Heart right ventricle (tissue), 16 donors: ENCODE measurements around the gene HERC3. TPM values are rescaled to one million over a fixed set of nuclear protein-coding genes. Genes with fewer than 3 reads are reported as not detected.

Experiments
- ATAC-seq, 8 donors: fragments of 200-7000 bp; cut with Tn5 transposase; one replicate each; pipeline ENCODE4 v1.9.1; 2020; ENCODE audit warnings: mild to moderate bottlenecking in 8 of 8, moderate library complexity in 8 of 8, moderate number of reproducible peaks in 1 of 8
- DNase-seq, 2 donors: peaks; one replicate each; pipeline ENCODE4 v3.0.0-alpha.2; 2020
- H3K27ac ChIP-seq, 10 donors: fragments of 200-600 bp; sonication (generic) in 2 of 10; one replicate each; pipeline versions ENCODE4 v1.5.0 to v1.8.0; 2020 to 2022; ENCODE audit warnings: mild to moderate bottlenecking in 3 of 10
- H3K27me3 ChIP-seq, 7 donors: fragments of 200-600 bp; one replicate each; pipeline ENCODE4 v1.8.0; 2021 to 2022; ENCODE audit warnings: mild to moderate bottlenecking in 2 of 7
- H3K36me3 ChIP-seq, 9 donors: fragments of 200-600 bp; sonication (generic) in 1 of 9; one replicate each; pipeline versions ENCODE4 v1.5.0 to v1.8.0; 2020 to 2022; ENCODE audit warnings: mild to moderate bottlenecking in 2 of 9
- H3K4me1 ChIP-seq, 9 donors: fragments of 200-600 bp; sonication (generic) in 1 of 9; one replicate each; pipeline versions ENCODE4 v1.5.0 to v1.8.0; 2020 to 2022; ENCODE audit warnings: mild to moderate bottlenecking in 4 of 9
- H3K4me3 ChIP-seq, 10 donors: fragments of 200-600 bp; sonication (generic) in 2 of 10; one replicate each; pipeline versions ENCODE4 v1.5.0 to v1.8.0; 2020 to 2022; ENCODE audit warnings: mild to moderate bottlenecking in 7 of 10, moderate library complexity in 2 of 10
- H3K9me3 ChIP-seq, 11 donors: fragments of 200-600 bp in 10 of 11; sonication (generic) in 2 of 11; one replicate each; pipeline versions ENCODE4 v1.5.0 to v1.8.0; 2013 to 2022; ENCODE audit warnings: mild to moderate bottlenecking in 2 of 11, control low read depth in 1 of 11, moderate library complexity in 1 of 11
- WGBS, 2 donors: extraction: QIAGEN DNeasy Blood & Tissue Kit; methylation state at CpG; one replicate each; pipeline ENCODE4 v1.1.7; 2013; ENCODE audit warnings: inconsistent platforms in 1 of 2; 5-methylcytosine and 5-hydroxymethylcytosine counted together
- intact Hi-C, 10 donors: fragments of 100-400 bp; cut with DNase I; formaldehyde crosslinking; loops; one replicate each; pipeline versions ENCODE4 v1.11.1 to v1.14.2; 2022
- polyA plus RNA-seq, 2 donors: library from polyadenylated mRNA; stranded (reverse); fragments of 200-250 nt; gene quantifications; one replicate each; pipeline ENCODE4 v1.2.3, GENCODE V29; 2013
- total RNA-seq, 10 donors: library from RNA; stranded (reverse); fragmentation: NEBNext Ultra II Directional in 3 of 10; extraction: Animal tissue kit (Norgen Biotek cat#: 25700) in 3 of 10; gene quantifications; one replicate each; pipeline versions ENCODE4 v1.2.1 to v1.2.4, GENCODE V29; 2021 to 2023
- TF ChIP-seq, protein P1 (sequence below), 9 donors: fragments of 200-600 bp; sonication (generic) in 2 of 9; IDR thresholded peaks; one replicate each; pipeline versions ENCODE4 v1.5.0 to v1.8.0; 2021 to 2022; ENCODE audit warnings: antibody characterized with exemption in 9 of 9, mild to moderate bottlenecking in 5 of 9, moderate library complexity in 1 of 9
- donor health status: Arrhythmogenic right ventricular cardiomyopathy.
- donor health status: ischemic (EF 13 %, LVEDD 7.1; RV severe dilation, severe dysfunction).
- donor health status: healthy with polysubstance abuse.
- donor health status: DM: no; HTN: yes; CAD: no.
- donor health status: DM: no; HTN: no; CAD: no.
- donor health status: ischemic (EF 25% LVEDD 6.9; RV normal size, moderate dysfunction).
- donor health status: ischemic (EF 25% LVEDD 5.7; RV mildly dilated, moderate dysfunction).
- donor health status: healthy.
- donor health status: DM: yes; HTN: yes; CAD: no.
- donor health status: Ischemic cardiomyopathy.
- donor health status: ischemic (EF 35%, LVEDD 5.7; RV mildly dilated, moderate dysfunction).
- donor health status: nonischemic (EF 11% LVEDD 7.7; RV severe dilation, severe dysfunction).
- donor health status: DM: yes; HTN: yes; CAD: no.
- donor health status: PGD.
- donor health status: ischemic (EF 29% LVEDD 5.4; RV normal size, mild dysfunction).
- donor health status: nonischemic (EF 23%, LVEDD 6.1; RV moderate dilation, normal function).

Gene HERC3
- total and polyA plus RNA-seq, 12 donors = 8.5 to 62.6 (median 46.5) TPM

- intact Hi-C loops = no loop called here
- WGBS, 2 donors = 89 to 93% methylated on average over 3 of the region's 3 CpGs
- Histone ChIP-seq H3K4me3 (no peak overlapping the region), H3K36me3 (peaks cover 0 to 80% (median 26%) of the 10 kb centered on the region in 9 donors), H3K4me1 (peaks cover 0 to 11% (median 6%) of the 10 kb centered on the region in 9 donors), H3K9me3 (no peaks in the 10 kb centered on the region), H3K27me3 (no peaks in the 10 kb centered on the region), H3K27ac (peak overlapping the region in 1 of 10 donors; percentile 43)
- no peak for DNase-seq
- peak in 6 of 8 donors; percentile 54 to 94 (median 72) for ATAC-seq
- TF ChIP-seq, protein P1, sequence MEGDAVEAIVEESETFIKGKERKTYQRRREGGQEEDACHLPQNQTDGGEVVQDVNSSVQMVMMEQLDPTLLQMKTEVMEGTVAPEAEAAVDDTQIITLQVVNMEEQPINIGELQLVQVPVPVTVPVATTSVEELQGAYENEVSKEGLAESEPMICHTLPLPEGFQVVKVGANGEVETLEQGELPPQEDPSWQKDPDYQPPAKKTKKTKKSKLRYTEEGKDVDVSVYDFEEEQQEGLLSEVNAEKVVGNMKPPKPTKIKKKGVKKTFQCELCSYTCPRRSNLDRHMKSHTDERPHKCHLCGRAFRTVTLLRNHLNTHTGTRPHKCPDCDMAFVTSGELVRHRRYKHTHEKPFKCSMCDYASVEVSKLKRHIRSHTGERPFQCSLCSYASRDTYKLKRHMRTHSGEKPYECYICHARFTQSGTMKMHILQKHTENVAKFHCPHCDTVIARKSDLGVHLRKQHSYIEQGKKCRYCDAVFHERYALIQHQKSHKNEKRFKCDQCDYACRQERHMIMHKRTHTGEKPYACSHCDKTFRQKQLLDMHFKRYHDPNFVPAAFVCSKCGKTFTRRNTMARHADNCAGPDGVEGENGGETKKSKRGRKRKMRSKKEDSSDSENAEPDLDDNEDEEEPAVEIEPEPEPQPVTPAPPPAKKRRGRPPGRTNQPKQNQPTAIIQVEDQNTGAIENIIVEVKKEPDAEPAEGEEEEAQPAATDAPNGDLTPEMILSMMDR (IDR thresholded peaks at IDR 0.05) = no peak
Measured at GRCh38 chr4:88690355-88690754, 98.1 kb downstream of the HERC3 start.

DNA sequence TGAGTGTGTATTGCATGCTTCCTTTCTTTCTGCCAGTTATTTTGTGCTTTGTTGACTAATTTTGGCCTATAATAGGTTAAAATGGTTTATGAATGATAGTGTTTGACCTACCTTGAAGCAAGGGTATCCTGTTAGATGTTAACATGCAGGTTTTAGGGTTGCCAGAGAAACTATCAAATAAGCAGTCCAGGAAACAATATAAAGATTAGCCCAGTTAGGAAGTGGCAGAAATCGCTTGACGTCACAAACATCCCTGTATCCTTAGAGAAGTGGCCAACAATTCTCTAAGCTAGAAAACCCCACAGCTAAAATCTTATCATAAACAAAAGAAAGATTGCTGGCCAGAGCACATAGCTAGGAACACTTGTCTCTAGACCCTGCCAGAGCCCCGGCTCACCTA is 101.5 kb downstream of the HERC3 start:
- intact Hi-C loops = no loop called here
- TF ChIP-seq, protein P1 (IDR thresholded peaks at IDR 0.05) = no peak
- WGBS, 2 donors = 55 to 56% methylated on average over 3 of the region's 3 CpGs
- Histone ChIP-seq H3K4me1 (peaks cover 0 to 22% (median 6%) of the 10 kb centered on the region in 9 donors), H3K9me3 (no peaks in the 10 kb centered on the region), H3K27ac (no peak overlapping the region), H3K27me3 (no peaks in the 10 kb centered on the region), H3K36me3 (peaks cover 0 to 65% (median 15%) of the 10 kb centered on the region in 9 donors), H3K4me3 (no peak overlapping the region)
- DNase-seq (no peak), ATAC-seq (peak in 2 of 8 donors; percentile 16 to 36)

- DNase-seq = no peak
- Histone ChIP-seq H3K9me3 (no peaks in the 10 kb centered on the region), H3K4me3 (peak overlapping the region in 9 of 10 donors; percentile 55 to 73 (median 67)), H3K4me1 (peaks cover 0 to 22% (median 6%) of the 10 kb centered on the region in 9 donors), H3K36me3 (peaks cover 0 to 37% (median 0%) of the 10 kb centered on the region in 9 donors), H3K27ac (peak overlapping the region in 2 of 10 donors; percentile 70 to 81), H3K27me3 (no peaks in the 10 kb centered on the region)
- no peak for ATAC-seq
- 67 to 69% methylated on average over 7 of the region's 7 CpGs for WGBS, 2 donors
- TF ChIP-seq, protein P1 (IDR thresholded peaks at IDR 0.05) = no peak
- intact Hi-C loops = loop anchor here in 1 of 10 donors (5.0 kb wide), 1 partner anchor 326 kb away; no protein-coding TSS in a partner anchor
Measured at GRCh38 chr4:88696630-88697029, 104.3 kb downstream of the HERC3 start.

GRCh38 chr4:88697141-88697540 is 104.9 kb downstream of the HERC3 start:
- 38 to 48% methylated on average over 18 of the region's 18 CpGs for WGBS, 2 donors
- DNase-seq (no peak), ATAC-seq (peak; percentile 32 to 66 (median 58))
- peaks cover 0 to 36% (median 3%) of the 10 kb centered on the region in 9 donors for H3K36me3 ChIP-seq
- H3K9me3 ChIP-seq = no peaks in the 10 kb centered on the region
- peak overlapping the region; percentile 47 to 84 (median 76) for H3K27ac ChIP-seq
- intact Hi-C loops = loop anchor here in 1 of 10 donors (5.0 kb wide), 1 partner anchor 325 kb away; no protein-coding TSS in a partner anchor
- H3K27me3 ChIP-seq = no peaks in the 10 kb centered on the region
- TF ChIP-seq, protein P1 (IDR thresholded peaks at IDR 0.05) = no peak
- peaks cover 0 to 22% (median 6%) of the 10 kb centered on the region in 9 donors for H3K4me1 ChIP-seq
- H3K4me3 ChIP-seq = peak overlapping the region; percentile 29 to 73 (median 66)
